ENCODE data around the gene DTL.

DNA sequence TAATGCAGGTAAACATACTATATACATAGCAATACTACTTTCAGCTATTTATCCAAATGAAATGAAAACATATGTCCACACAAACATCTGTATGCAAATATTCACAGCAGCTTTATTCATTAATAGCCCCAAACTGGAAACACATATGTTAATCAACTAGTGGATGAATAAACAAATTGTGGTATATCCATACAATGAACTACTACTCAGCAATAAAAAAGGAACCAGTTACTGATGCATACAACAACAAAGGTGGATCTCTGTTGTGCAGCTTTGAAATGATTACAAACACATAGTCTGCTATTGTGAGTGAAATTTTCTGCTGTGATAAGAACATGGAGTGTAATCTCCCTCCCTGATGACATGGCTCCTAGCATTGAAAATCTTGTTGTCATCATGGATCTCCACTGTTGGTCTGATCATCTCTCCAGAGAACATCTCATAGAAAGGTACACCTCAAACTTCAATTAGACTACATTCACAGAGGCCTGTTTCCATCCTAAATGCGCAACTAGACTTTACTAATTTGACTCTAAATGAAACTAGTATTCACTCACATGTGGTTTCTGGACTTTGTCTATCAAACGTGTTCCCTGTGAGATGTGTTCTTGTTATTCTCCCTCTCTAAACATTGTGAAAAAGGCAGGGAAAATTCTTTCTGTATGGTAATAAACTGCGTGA is 10.9 kb upstream of the DTL start:
- TF ChIP-seq, protein P1, sequence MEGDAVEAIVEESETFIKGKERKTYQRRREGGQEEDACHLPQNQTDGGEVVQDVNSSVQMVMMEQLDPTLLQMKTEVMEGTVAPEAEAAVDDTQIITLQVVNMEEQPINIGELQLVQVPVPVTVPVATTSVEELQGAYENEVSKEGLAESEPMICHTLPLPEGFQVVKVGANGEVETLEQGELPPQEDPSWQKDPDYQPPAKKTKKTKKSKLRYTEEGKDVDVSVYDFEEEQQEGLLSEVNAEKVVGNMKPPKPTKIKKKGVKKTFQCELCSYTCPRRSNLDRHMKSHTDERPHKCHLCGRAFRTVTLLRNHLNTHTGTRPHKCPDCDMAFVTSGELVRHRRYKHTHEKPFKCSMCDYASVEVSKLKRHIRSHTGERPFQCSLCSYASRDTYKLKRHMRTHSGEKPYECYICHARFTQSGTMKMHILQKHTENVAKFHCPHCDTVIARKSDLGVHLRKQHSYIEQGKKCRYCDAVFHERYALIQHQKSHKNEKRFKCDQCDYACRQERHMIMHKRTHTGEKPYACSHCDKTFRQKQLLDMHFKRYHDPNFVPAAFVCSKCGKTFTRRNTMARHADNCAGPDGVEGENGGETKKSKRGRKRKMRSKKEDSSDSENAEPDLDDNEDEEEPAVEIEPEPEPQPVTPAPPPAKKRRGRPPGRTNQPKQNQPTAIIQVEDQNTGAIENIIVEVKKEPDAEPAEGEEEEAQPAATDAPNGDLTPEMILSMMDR (IDR thresholded peaks at IDR 0.05) = no peak
- TF ChIP-seq POLR2A (IDR thresholded peaks at IDR 0.05) = no peak
